ENCODE measurements around the gene WDR45B.

- TF ChIP-seq CTCF (conservative IDR thresholded peaks at IDR 0.05) (no peak), ZFX (IDR thresholded peaks at IDR 0.05) (no peak)
Measured at GRCh38 chr17:82613283-82614094, 34.8 kb downstream of the WDR45B start.

Data from C4-2B (cell line).